OCI-LY3 (cell line): Measurements from ENCODE around the gene FBXO41.
A peak's percentile ranks its signal among the peaks of the same experiment; 100 is the strongest.

Source experiments
- H2AFZ ChIP-seq: fragments of 200-600, 300-600 bp; shearing (Covaris generic); 2 replicates; pipeline ENCODE4 v1.6.0; 2014; ENCODE audit warnings: antibody characterized with exemption, low read depth, low read length
- H3K27ac ChIP-seq: fragments of 200-600, 300-600 bp; sonication (generic); 2 replicates; pipeline ENCODE4 v1.5.1; 2014; ENCODE audit warnings: mild to moderate bottlenecking, low read length, moderate library complexity, mixed read lengths
- H3K27me3 ChIP-seq: fragments of 200-600, 300-600 bp; sonication (generic); 2 replicates; pipeline ENCODE4 v1.6.1; 2014; ENCODE audit warnings: low read depth, low read length, mixed read lengths
- H3K36me3 ChIP-seq: fragments of 200-600, 300-600 bp; sonication (generic); replicated peaks from 2 replicates; pipeline ENCODE3; 2014; ENCODE audit warnings: low read depth, low read length, mixed read lengths
- H3K4me1 ChIP-seq: fragments of 300-600, 200-600 bp; sonication (generic); 2 replicates; pipeline ENCODE4 v1.6.1; 2014; ENCODE audit warnings: low read length, mixed read lengths
- H3K4me2 ChIP-seq: fragments of 200-600, 300-600 bp; sonication (generic); 2 replicates; pipeline ENCODE4 v1.6.1; 2014; ENCODE audit warnings: low read length, mixed read lengths
- H3K4me3 ChIP-seq: fragments of 300-600, 200-600 bp; sonication (generic); 2 replicates; pipeline ENCODE4 v1.5.1; 2014; ENCODE audit warnings: antibody characterized with exemption, mild to moderate bottlenecking, low read length, moderate library complexity
- H3K79me2 ChIP-seq: fragments of 300-600, 200-600 bp; shearing (Covaris generic); 2 replicates; pipeline ENCODE4 v1.6.1; 2014; ENCODE audit warnings: mild to moderate bottlenecking, low read length, mixed read lengths
- H3K9ac ChIP-seq: fragments of 300-600, 200-600 bp; shearing (Covaris generic); 2 replicates; pipeline ENCODE4 v1.6.0; 2014; ENCODE audit warnings: mild to moderate bottlenecking, low read length, moderate library complexity
- H3K9me3 ChIP-seq: fragments of 200-600, 300-600 bp; shearing (Covaris generic); 2 replicates; pipeline ENCODE4 v1.6.1; 2014; ENCODE audit warnings: low read length, mixed read lengths; ENCODE audit not compliant: insufficient read depth
- H4K20me1 ChIP-seq: fragments of 200-600, 300-600 bp; sonication (generic); 2 replicates; pipeline ENCODE4 v1.6.1; 2016; ENCODE audit warnings: low read length, mixed read lengths; ENCODE audit not compliant: insufficient read depth
- CTCF ChIP-seq: fragments of 200-600, 300-600 bp; sonication (generic); IDR thresholded peaks from 2 replicates; pipeline ENCODE4 v1.5.1; 2014; ENCODE audit warnings: antibody characterized with exemption, low read length, low read depth
- EZH2phosphoT487 ChIP-seq: fragments of 200-600 bp; shearing (Covaris generic); IDR thresholded peaks from 2 replicates; pipeline ENCODE4 v1.6.1; 2018; ENCODE audit warnings: antibody characterized with exemption, mixed run types, low read depth

The FBXO41 gene

GRCh38 chr2:73214120-73215035 lies 69.9 kb downstream of the FBXO41 start, which contains the start of gene SMYD5:
SMYD5 (plus strand) TSS chr2:73214245; CDS start chr2:73214267, 22 bp downstream.
- TF ChIP-seq CTCF (no peak), EZH2phosphoT487 (no peak)
- Histone ChIP-seq H3K36me3 (no peaks in the 10 kb centered on the region), H3K4me2 (peak within 1 kb of the TSS; percentile 66), H3K27me3 (no peaks in the 10 kb centered on the region), H3K4me1 (peaks cover 23% of the 10 kb centered on the region), H3K9me3 (no peaks in the 10 kb centered on the region), H2AFZ (peak within 1 kb of the TSS; percentile 93), H3K27ac (peak within 1 kb of the TSS; percentile 49), H3K9ac (peak within 1 kb of the TSS; percentile 76), H3K4me3 (peak within 1 kb of the TSS; percentile 84), H4K20me1 (no peaks in the 10 kb centered on the region), H3K79me2 (peaks cover 49% of the 10 kb centered on the region)

- peak overlapping the region; percentile 84 for H3K4me3 ChIP-seq
- no peaks in the 10 kb centered on the region for H3K9me3 ChIP-seq
- H3K4me1 ChIP-seq = peaks cover 23% of the 10 kb centered on the region
- peak overlapping the region; percentile 49; the same call in 1 of the 2 replicates for H3K27ac ChIP-seq
- TF ChIP-seq EZH2phosphoT487 = no peak
- TF ChIP-seq CTCF = peak; percentile 82
- peaks cover 35% of the 10 kb centered on the region for H3K79me2 ChIP-seq
- H3K4me2 ChIP-seq = peak overlapping the region; percentile 66
- H3K27me3 ChIP-seq = no peaks in the 10 kb centered on the region
- H3K9ac ChIP-seq = peak overlapping the region; percentile 76
- no peaks in the 10 kb centered on the region for H3K36me3 ChIP-seq
- H2AFZ ChIP-seq = peak overlapping the region; percentile 93
- H4K20me1 ChIP-seq = no peaks in the 10 kb centered on the region
Observed at GRCh38 chr2:73212448-73213176, 71.7 kb downstream of the FBXO41 start.

GRCh38 chr2:73212098-73212447 lies 72.2 kb downstream of the FBXO41 start:
- TF ChIP-seq CTCF (no peak), EZH2phosphoT487 (no peak)
- Histone ChIP-seq H3K36me3 (no peaks in the 10 kb centered on the region), H3K27me3 (no peaks in the 10 kb centered on the region), H3K79me2 (peaks cover 29% of the 10 kb centered on the region), H3K27ac (no peak overlapping the region), H2AFZ (peak overlapping the region; percentile 93; the same call in 1 of the 2 replicates), H3K4me2 (peak overlapping the region; percentile 66), H3K9ac (no peak overlapping the region), H4K20me1 (no peaks in the 10 kb centered on the region), H3K9me3 (no peaks in the 10 kb centered on the region), H3K4me3 (no peak overlapping the region), H3K4me1 (peaks cover 23% of the 10 kb centered on the region)

GRCh38 chr2:73210696-73211095 lies 73.6 kb downstream of the FBXO41 start:
- Histone ChIP-seq H3K36me3 (no peaks in the 10 kb centered on the region), H2AFZ (no peak overlapping the region), H3K4me2 (no peak overlapping the region), H3K27me3 (no peaks in the 10 kb centered on the region), H3K9me3 (no peaks in the 10 kb centered on the region), H3K4me1 (peaks cover 28% of the 10 kb centered on the region), H3K79me2 (peaks cover 16% of the 10 kb centered on the region), H3K9ac (no peak overlapping the region), H3K4me3 (no peak overlapping the region), H3K27ac (no peak overlapping the region), H4K20me1 (no peaks in the 10 kb centered on the region)
- TF ChIP-seq CTCF (no peak), EZH2phosphoT487 (no peak)
